NOMO-1 treated with DMSO at 0.1 percent for 48 hours (cell line): ENCODE results near the gene GLB1L3.

Source experiments
- DNase-seq: peaks from one replicate; lab custom pipeline; 2025; ENCODE audit not compliant: unreplicated experiment; lab: John Stamatoyannopoulos, UW

GLB1L3 gene

GRCh38 chr11:134275534-134276395, at the start of gene GLB1L3:
GLB1L3 (plus strand) TSS chr11:134276379; CDS start chr11:134276741, 362 bp downstream.
- DNase-seq: peak; percentile 25

GRCh38 chr11:134226806-134227325, 49.3 kb upstream of the GLB1L3 start:
- DNase-seq: no peak

GRCh38 chr11:134228625-134229024, 47.6 kb upstream of the GLB1L3 start:
- no peak for DNase-seq

- DNase-seq: no peak
These were observed 46.9 kb upstream of the GLB1L3 start for GRCh38 chr11:134229126-134229790.

GRCh38 chr11:134230339-134230738, 45.8 kb upstream of the GLB1L3 start:
- no peak for DNase-seq

GRCh38 chr11:134231958-134232659, 44.1 kb upstream of the GLB1L3 start:
- peak; percentile 42 for DNase-seq

- DNase-seq: no peak
These were observed 42.4 kb upstream of the GLB1L3 start for GRCh38 chr11:134233729-134234179.

- no peak for DNase-seq
These were observed 40.8 kb upstream of the GLB1L3 start for GRCh38 chr11:134235399-134235798.

GRCh38 chr11:134236834-134237556, 39.2 kb upstream of the GLB1L3 start:
- DNase-seq: no peak

GRCh38 chr11:134237557-134237922, 38.6 kb upstream of the GLB1L3 start:
- no peak for DNase-seq

- DNase-seq: no peak
These were observed 37.2 kb upstream of the GLB1L3 start for GRCh38 chr11:134238956-134239355.

GRCh38 chr11:134240592-134240991, 35.6 kb upstream of the GLB1L3 start:
- DNase-seq: no peak

GRCh38 chr11:134242376-134242775, 33.8 kb upstream of the GLB1L3 start:
- no peak for DNase-seq

GRCh38 chr11:134243913-134244312, 32.3 kb upstream of the GLB1L3 start:
- DNase-seq: no peak

GRCh38 chr11:134244593-134244992, 31.6 kb upstream of the GLB1L3 start:
- DNase-seq: peak; percentile 7

GRCh38 chr11:134245434-134245833, 30.7 kb upstream of the GLB1L3 start:
- DNase-seq: no peak

GRCh38 chr11:134246100-134246499, 30.1 kb upstream of the GLB1L3 start:
- no peak for DNase-seq

- DNase-seq: no peak
These were observed 29.5 kb upstream of the GLB1L3 start for GRCh38 chr11:134246678-134247077.

GRCh38 chr11:134248910-134249480, 27.2 kb upstream of the GLB1L3 start:
- DNase-seq: no peak

- DNase-seq: peak; percentile 23
These were observed 25.9 kb upstream of the GLB1L3 start for GRCh38 chr11:134250246-134250645.
